ENCODE measurements around the gene ICA1L.

ICA1L gene

GRCh38 chr2:202749477-202749876 lies 122.1 kb downstream of the ICA1L start:
- intact Hi-C loops (cut with DNase I; ENCODE audit: low total_unique reads) = no loop called here
- no peak overlapping the region for H3K27ac ChIP-seq
- TF ChIP-seq CTCF (IDR thresholded peaks at IDR 0.05) = no peak
- no peak for DNase-seq
- no peak overlapping the region for H3K4me3 ChIP-seq
- H3K4me1 ChIP-seq = no peaks in the 10 kb centered on the region
- H3K36me3 ChIP-seq = no peaks in the 10 kb centered on the region
- H3K9me3 ChIP-seq = no peaks in the 10 kb centered on the region
- H3K27me3 ChIP-seq = no peaks in the 10 kb centered on the region

- DNase-seq = no peak
- H3K27ac ChIP-seq = no peak overlapping the region
- H3K36me3 ChIP-seq = peaks cover 0 to 10% (median 10%) of the 10 kb centered on the region in 3 donors
- H3K27me3 ChIP-seq = no peaks in the 10 kb centered on the region
- H3K4me1 ChIP-seq = no peaks in the 10 kb centered on the region
- H3K4me3 ChIP-seq = no peak overlapping the region
- no peak for TF ChIP-seq CTCF (IDR thresholded peaks at IDR 0.05)
- intact Hi-C loops (cut with DNase I; ENCODE audit: low total_unique reads) = no loop called here
- H3K9me3 ChIP-seq = peaks cover 0 to 4% (median 0%) of the 10 kb centered on the region in 3 donors
These were observed 128.0 kb downstream of the ICA1L start for GRCh38 chr2:202743613-202744012.

GRCh38 chr2:202736826-202737225 lies 134.7 kb downstream of the ICA1L start:
- intact Hi-C loops (cut with DNase I; ENCODE audit: low total_unique reads) = no loop called here
- peaks cover 0 to 8% (median 6%) of the 10 kb centered on the region in 3 donors for H3K9me3 ChIP-seq
- no peak overlapping the region for H3K4me3 ChIP-seq
- no peak for DNase-seq
- no peak overlapping the region for H3K27ac ChIP-seq
- H3K27me3 ChIP-seq = no peaks in the 10 kb centered on the region
- no peak for TF ChIP-seq CTCF (IDR thresholded peaks at IDR 0.05)
- no peaks in the 10 kb centered on the region for H3K4me1 ChIP-seq
- peaks cover 4 to 19% (median 5%) of the 10 kb centered on the region in 3 donors for H3K36me3 ChIP-seq

- Histone ChIP-seq H3K4me1 (no peaks in the 10 kb centered on the region), H3K27ac (no peak overlapping the region), H3K27me3 (no peaks in the 10 kb centered on the region), H3K4me3 (no peak overlapping the region), H3K9me3 (no peaks in the 10 kb centered on the region), H3K36me3 (no peaks in the 10 kb centered on the region)
- DNase-seq = no peak
- no peak for TF ChIP-seq CTCF (IDR thresholded peaks at IDR 0.05)
- intact Hi-C loops (cut with DNase I; ENCODE audit: low total_unique reads) = no loop called here
These were observed 145.5 kb downstream of the ICA1L start for GRCh38 chr2:202726070-202726469.

GRCh38 chr2:202723746-202724145 lies 147.8 kb downstream of the ICA1L start:
- H3K4me3 ChIP-seq = no peak overlapping the region
- intact Hi-C loops (cut with DNase I; ENCODE audit: low total_unique reads) = no loop called here

More at GRCh38 chr2:202723746-202724145, 147.8 kb downstream of the ICA1L start:
- H3K4me1 ChIP-seq = no peaks in the 10 kb centered on the region
- no peak overlapping the region for H3K27ac ChIP-seq
- TF ChIP-seq CTCF (IDR thresholded peaks at IDR 0.05) = no peak
- H3K36me3 ChIP-seq = no peaks in the 10 kb centered on the region
- no peaks in the 10 kb centered on the region for H3K9me3 ChIP-seq
- H3K27me3 ChIP-seq = no peaks in the 10 kb centered on the region
- no peak for DNase-seq
